HepG2 (cell line): ENCODE results near the gene KIRREL3. TPM values are rescaled to one million over a fixed set of nuclear protein-coding genes. Genes with fewer than 3 reads are reported as not detected.

Experiments
- ATAC-seq: fragments of 200-7000 bp; cut with Tn5 transposase; 3 replicates; pipeline ENCODE4 v1.9.1; 2020; ENCODE audit warnings: mild to moderate bottlenecking, moderate library complexity
- BruUV-seq: library from RNA; stranded (reverse); fragments of 400-500 nt; replicated peaks from 2 replicates; lab custom pipeline; 2021; lab: Mats Ljungman, UMichigan
- CTCF ChIA-PET: fragments of 300-600 bp; formaldehyde crosslinking; extraction: SDS; loops from one replicate; lab custom pipeline; 2021; ENCODE audit warnings: low total read pairs, inconsistent platforms, low intra/inter-chr PET ratio; lab: Yijun Ruan, JAX
- POLR2A ChIA-PET: fragments of 350-600 bp; sonication (Branson Sonifier 250); formaldehyde crosslinking; loops from one replicate; lab custom pipeline; 2020; ENCODE audit warnings: antibody characterized with exemption, inconsistent platforms; lab: Yijun Ruan, JAX
- DNase-seq: peaks from one replicate; pipeline ENCODE4 v3.0.0-alpha.2; 2015; ENCODE audit warnings: low spot score
- FAIRE-seq: peaks from 3 replicates; lab custom pipeline; 2011; peaks lifted over from hg19 to GRCh38; lab: Jason Lieb, UNC
- H2AFZ ChIP-seq: one replicate; pipeline ENCODE4 v1.6.1; 2011; ENCODE audit warnings: low read length, inconsistent platforms
- H3K27ac ChIP-seq: fragments of 300-600 bp; 3 replicates; pipeline ENCODE4 v1.8.0; 2011; ENCODE audit warnings: mixed run types, mild to moderate bottlenecking, mixed read lengths, low read length, inconsistent platforms; ENCODE audit not compliant: insufficient read depth; ENCODE audit errors: extremely low read length
- H3K27me3 ChIP-seq, 2 experiments: fragments of 200-600 bp in 1 of 2; 2 replicates in 1 of 2; 3 replicates in 1 of 2; pipeline versions ENCODE4 v1.6.0 to v1.8.0; 2011; ENCODE audit warnings: low read length in 2 of 2, mild to moderate bottlenecking in 2 of 2, moderate library complexity in 2 of 2, inconsistent platforms in 1 of 2; ENCODE audit not compliant: insufficient read depth in 2 of 2, control insufficient read depth in 1 of 2
- H3K36me3 ChIP-seq, 2 experiments: fragments of 200-600 bp in 1 of 2; replicated peaks in 1 of 2; 2 replicates in 1 of 2; 3 replicates in 1 of 2; pipeline versions ENCODE4 v1.5.1 to v1.8.0; 2011; ENCODE audit warnings: low read length in 2 of 2, inconsistent platforms in 1 of 2; ENCODE audit not compliant: insufficient read depth in 2 of 2, control insufficient read depth in 1 of 2
- H3K4me1 ChIP-seq: 2 replicates; pipeline ENCODE4 v1.5.1; 2012; ENCODE audit warnings: low read length, inconsistent platforms; ENCODE audit not compliant: insufficient read depth
- H3K4me2 ChIP-seq: 2 replicates; pipeline ENCODE4 v1.6.0; 2011; ENCODE audit warnings: low read depth, low read length, inconsistent platforms
- H3K4me3 ChIP-seq, 3 experiments: fragments of 200-600 bp in 1 of 3; sonication (generic), shearing (Covaris generic) in 1 of 3; replicated peaks in 1 of 3; 2 replicates each; pipeline ENCODE4 v1.5.1; 2011 to 2016; ENCODE audit warnings: low read length in 3 of 3, inconsistent platforms in 2 of 3, low read depth in 2 of 3, mild to moderate bottlenecking in 2 of 3, control low read depth in 1 of 3, mixed read lengths in 1 of 3; ENCODE audit not compliant: insufficient read depth in 1 of 3
- H3K79me2 ChIP-seq: one replicate; pipeline ENCODE4 v1.6.1; 2011; ENCODE audit warnings: low read length, inconsistent platforms; ENCODE audit not compliant: insufficient read depth
- H3K9ac ChIP-seq: 2 replicates; pipeline ENCODE4 v1.6.0; 2011; ENCODE audit warnings: mild to moderate bottlenecking, low read depth, low read length, inconsistent platforms; ENCODE audit not compliant: insufficient read depth
- H3K9me3 ChIP-seq: 2 replicates; pipeline ENCODE4 v1.5.1; 2012; ENCODE audit warnings: mild to moderate bottlenecking, low read length
- H4K20me1 ChIP-seq: 2 replicates; pipeline ENCODE4 v1.6.0; 2011; ENCODE audit warnings: inconsistent platforms, mild to moderate bottlenecking, low read length, moderate library complexity; ENCODE audit not compliant: insufficient read depth
- GABPA ChIP-seq, 2 experiments: IDR thresholded peaks; 2 replicates each; pipeline ENCODE4 v1.6.1; 2011 to 2016; ENCODE audit warnings: low read depth in 2 of 2, low read length in 1 of 2, missing biosample characterization in 1 of 2, missing genetic modification characterization in 1 of 2
- HCFC1 ChIP-seq: fragments of 150-350 bp; IDR thresholded peaks from 2 replicates; pipeline ENCODE4 v1.6.1; 2014; ENCODE audit warnings: low read depth, low read length
- HNF4G ChIP-seq, 2 experiments: sonication (generic) in 1 of 2; formaldehyde crosslinking in 1 of 2; IDR thresholded peaks; 2 replicates each; pipeline versions ENCODE4 v1.4.0 to v1.6.1; 2011 to 2020; ENCODE audit warnings: borderline replicate concordance in 2 of 2, low read depth in 2 of 2, mild to moderate bottlenecking in 2 of 2, low read length in 1 of 2, missing genetic modification reagents in 1 of 2, moderate library complexity in 1 of 2
- KLF6 ChIP-seq: IDR thresholded peaks from 2 replicates; pipeline ENCODE4 v1.8.0; 2016; ENCODE audit warnings: missing biosample characterization, missing genetic modification reagents
- PHF8 ChIP-seq: sonication (generic); formaldehyde crosslinking; IDR thresholded peaks from 2 replicates; pipeline ENCODE4 v1.5.0; 2020; ENCODE audit warnings: missing genetic modification reagents
- RBM22 ChIP-seq: fragments of 200-400 bp; formaldehyde crosslinking; optimal IDR thresholded peaks from 2 replicates; pipeline ENCODE3; 2017; ENCODE audit warnings: mild to moderate bottlenecking, low read length, moderate library complexity
- SMAD9 ChIP-seq: sonication (generic); formaldehyde crosslinking; IDR thresholded peaks from 2 replicates; pipeline ENCODE4 v1.5.1; 2020; ENCODE audit warnings: mild to moderate bottlenecking, missing genetic modification reagents
- SRSF4 ChIP-seq: fragments of 200-400 bp; formaldehyde crosslinking; IDR thresholded peaks from one replicate; pipeline ENCODE4 v1.6.1; 2018; ENCODE audit warnings: mild to moderate bottlenecking, low read depth, low read length, moderate library complexity; ENCODE audit not compliant: poor library complexity, severe bottlenecking
- TCF12 ChIP-seq, 2 experiments: fragments of 450-650 bp in 1 of 2; sonication (generic) in 1 of 2; formaldehyde crosslinking in 1 of 2; IDR thresholded peaks; 2 replicates each; pipeline versions ENCODE4 v1.6.1 to v1.8.0; 2017 to 2022; ENCODE audit warnings: antibody characterized with exemption in 1 of 2, mild to moderate bottlenecking in 1 of 2, missing genetic modification reagents in 1 of 2, moderate library complexity in 1 of 2
- TCF7L2 ChIP-seq: IDR thresholded peaks from 2 replicates; pipeline ENCODE4 v1.6.1; 2011; ENCODE audit warnings: mild to moderate bottlenecking, low read depth, low read length, moderate library complexity
- ZNF280B ChIP-seq: sonication (generic); formaldehyde crosslinking; IDR thresholded peaks from 2 replicates; pipeline ENCODE4 v1.5.0; 2020; ENCODE audit warnings: missing genetic modification reagents, mild to moderate bottlenecking, borderline replicate concordance
- ZNF337 ChIP-seq: sonication (generic); formaldehyde crosslinking; IDR thresholded peaks from 2 replicates; pipeline ENCODE4 v1.5.1; 2020; ENCODE audit warnings: missing genetic modification reagents, low read depth, mild to moderate bottlenecking, borderline replicate concordance
- ZNF44 ChIP-seq: sonication (generic); formaldehyde crosslinking; IDR thresholded peaks from 2 replicates; pipeline ENCODE4 v1.5.1; 2020; ENCODE audit warnings: mild to moderate bottlenecking, missing genetic modification reagents
- ZNF468 ChIP-seq: sonication (generic); formaldehyde crosslinking; IDR thresholded peaks from 2 replicates; pipeline ENCODE4 v1.8.0; 2022; ENCODE audit warnings: mild to moderate bottlenecking, moderate library complexity, missing genetic modification reagents
- ZNF768 ChIP-seq: sonication (generic); formaldehyde crosslinking; IDR thresholded peaks from 2 replicates; pipeline ENCODE4 v1.4.0; 2020; ENCODE audit warnings: missing genetic modification reagents
- ZNF878 ChIP-seq: sonication (generic); formaldehyde crosslinking; IDR thresholded peaks from 2 replicates; pipeline ENCODE4 v1.8.1; 2023; ENCODE audit warnings: mild to moderate bottlenecking, missing genetic modification reagents, moderate library complexity
- WGBS: methylation state at CpG from one replicate; pipeline ENCODE4 v1.1.6; 2017; ENCODE audit warnings: low lambda C conversion rate; 5-methylcytosine and 5-hydroxymethylcytosine counted together
- in situ Hi-C: cut with HindIII; loops from 2 replicates; pipeline ENCODE4 v1.10.0; 2017; ENCODE audit warnings: low pct_unique_long_range_greater_than_20kb; ENCODE audit not compliant: extremely low pct_ligation_motif_present
- intact Hi-C: fragments of 100-400 bp; cut with micrococcal nuclease; formaldehyde crosslinking; loops from one replicate; pipeline ENCODE4 v1.10.0; 2022; ENCODE audit not compliant: unreplicated experiment
- polyA plus RNA-seq, 8 experiments: library from polyadenylated mRNA; depleted of rRNA in 3 of 8; stranded (reverse) in 7 of 8; unstranded in 1 of 8; fragments of >200 nt; fragmentation: Illumina TruSeq in 4 of 8; extraction: Trizol in 4 of 8; gene quantifications; 2 replicates each; pipeline versions ENCODE4 v1.2.1 to v1.2.3, GENCODE V29; 2011 to 2016; ENCODE audit warnings: low read depth in 4 of 8, missing spikeins in 1 of 8, mixed read lengths in 1 of 8; ENCODE audit not compliant: insufficient read depth in 1 of 8
- total RNA-seq, 5 experiments: library from RNA; depleted of rRNA; stranded (reverse); fragments of >200 nt; fragmentation: Illumina TruSeq; extraction: Trizol; gene quantifications; 2 replicates each; pipeline ENCODE4 v1.2.3, GENCODE V29; 2016; ENCODE audit warnings: low read depth in 1 of 5

KIRREL3 gene
- total and polyA plus RNA-seq, 2 of the 13 experiments (the other 11 are each of a cell fraction or from before 2014, with no cell fraction given) = not detected

- Histone ChIP-seq H3K79me2 (no peaks in the 10 kb centered on the region), H3K4me3 (no peak overlapping the region), H3K27me3 (peaks cover 2 to 52% of the 10 kb centered on the region in 2 experiments; a peak in 4 of 5 replicates), H3K4me1 (no peaks in the 10 kb centered on the region), H3K36me3 (no peaks in the 10 kb centered on the region), H2AFZ (no peak overlapping the region), H4K20me1 (no peaks in the 10 kb centered on the region), H3K9me3 (no peaks in the 10 kb centered on the region), H3K27ac (no peak overlapping the region), H3K9ac (no peak overlapping the region), H3K4me2 (no peak overlapping the region)
- ChIA-PET POLR2A (no interaction called here), CTCF (no interaction called here)
- intact Hi-C loops = no loop called here
- ATAC-seq = no peak
- in situ Hi-C loops = no loop called here
- TF ChIP-seq ZNF878 (CRISPR knock-in tag) (no peak), ZNF768 (CRISPR knock-in tag) (peak; percentile 60)
- 0% methylated on average over 3 of the region's 4 CpGs for WGBS
- no peak for DNase-seq
- BruUV-seq = no TSS peak
- no peak for FAIRE-seq
Observed at GRCh38 chr11:126589492-126589803, 411.1 kb downstream of the KIRREL3 start.

GRCh38 chr11:126588630-126589491 is 411.7 kb downstream of the KIRREL3 start:
- in situ Hi-C loops = no loop called here
- ATAC-seq (no peak), FAIRE-seq (no peak)
- H2AFZ ChIP-seq = no peak overlapping the region
- WGBS = 32% methylated on average over 9 of the region's 16 CpGs
- no peaks in the 10 kb centered on the region for H3K9me3 ChIP-seq
- H3K36me3 ChIP-seq = no peaks in the 10 kb centered on the region
- H4K20me1 ChIP-seq = no peaks in the 10 kb centered on the region
- no peaks in the 10 kb centered on the region for H3K4me1 ChIP-seq
- POLR2A ChIA-PET = no interaction called here
- no peak overlapping the region for H3K27ac ChIP-seq
- no peak for TF ChIP-seq GABPA (IDR thresholded peaks at IDR 0.05; ENCODE audit: low read depth, low read length)
- no peak for TF ChIP-seq GABPA (CRISPR knock-in tag; IDR thresholded peaks at IDR 0.05; ENCODE audit: low read depth)
- no peak for TF ChIP-seq ZNF337 (CRISPR knock-in tag)
- TF ChIP-seq SRSF4 = no peak
- TF ChIP-seq RBM22 = no peak
- TF ChIP-seq HNF4G (IDR thresholded peaks at IDR 0.05; ENCODE audit: borderline replicate concordance, low read depth, low read length) = no peak
- no peak for TF ChIP-seq HNF4G (CRISPR knock-in tag; IDR thresholded peaks at IDR 0.05; ENCODE audit: borderline replicate concordance, low read depth)
- TF ChIP-seq ZNF468 = no peak
- TF ChIP-seq SMAD9 = no peak
- TF ChIP-seq KLF6 (CRISPR knock-in tag) = no peak
- no peak for TF ChIP-seq ZNF44 (CRISPR knock-in tag)
- TF ChIP-seq HCFC1 = no peak
- TF ChIP-seq ZNF280B (CRISPR knock-in tag) = no peak
- no peak for TF ChIP-seq TCF12 (IDR thresholded peaks at IDR 0.05)
- no peak for TF ChIP-seq TCF12 (CRISPR knock-in tag; IDR thresholded peaks at IDR 0.05)
- TF ChIP-seq TCF7L2 = no peak
- TF ChIP-seq PHF8 (CRISPR knock-in tag) = no peak
- TF ChIP-seq, all 625 proteins: peak for 0
- BruUV-seq = no TSS peak
- Histone ChIP-seq H3K79me2 (no peaks in the 10 kb centered on the region), H3K9ac (no peak overlapping the region), H3K27me3 (peaks cover 2 to 56% of the 10 kb centered on the region in 2 experiments; a peak in 4 of 5 replicates), H3K4me3 (no peak overlapping the region), H3K4me2 (no peak overlapping the region)
- intact Hi-C loops = no loop called here
- CTCF ChIA-PET = no interaction called here
- no peak for DNase-seq
